ENCODE data around the gene MACROD2.

Gene MACROD2

DNA sequence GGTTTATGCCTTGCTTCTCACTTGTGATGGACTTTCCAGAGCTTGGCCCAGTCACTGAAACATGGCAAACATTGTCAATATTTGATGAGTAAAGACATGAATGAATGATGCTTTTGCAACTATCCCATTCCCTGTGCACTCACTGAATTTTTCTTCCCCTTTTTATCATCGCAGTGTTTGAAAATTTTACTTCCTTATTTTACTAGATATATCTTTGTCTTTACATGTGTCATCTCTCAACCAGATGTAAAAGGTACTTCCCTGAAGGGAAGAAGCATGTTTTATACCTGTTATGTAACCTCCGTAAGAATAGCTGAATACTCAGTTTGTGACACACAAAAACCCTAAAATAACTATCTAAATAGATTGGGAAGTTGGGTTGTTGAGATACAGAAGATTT is 886.8 kb downstream of the MACROD2 start:
- TF ChIP-seq CTCF (IDR thresholded peaks at IDR 0.05; ENCODE audit: control insufficient read depth, insufficient read depth, low read depth, low read length, missing control alignments): no peak
- H3K4me3 ChIP-seq (ENCODE audit: control insufficient read depth, low read depth, low read length): no peak overlapping the region
- no peak for DNase-seq (ENCODE audit: low read depth)

DNA sequence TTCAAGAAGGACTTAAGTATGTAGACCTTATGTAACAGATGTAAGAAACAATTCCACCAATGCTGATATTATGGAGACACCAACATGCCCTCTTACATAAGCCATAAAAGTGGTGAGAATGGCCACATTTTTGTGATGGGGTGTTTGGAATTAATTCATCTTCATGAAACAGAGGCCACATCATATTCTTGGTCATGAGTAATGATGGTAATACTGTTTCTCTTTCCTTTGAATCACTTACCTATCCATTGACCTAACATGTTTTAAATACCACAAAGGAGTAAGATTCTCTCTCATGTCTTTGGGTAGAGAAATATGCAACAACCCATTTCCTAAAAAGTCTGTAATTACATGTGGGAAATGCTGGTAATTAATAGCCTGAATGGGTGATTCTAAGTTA is 887.5 kb downstream of the MACROD2 start:
- no peak for DNase-seq (ENCODE audit: low read depth)
- TF ChIP-seq CTCF (IDR thresholded peaks at IDR 0.05; ENCODE audit: control insufficient read depth, insufficient read depth, low read depth, low read length, missing control alignments): no peak

DNA sequence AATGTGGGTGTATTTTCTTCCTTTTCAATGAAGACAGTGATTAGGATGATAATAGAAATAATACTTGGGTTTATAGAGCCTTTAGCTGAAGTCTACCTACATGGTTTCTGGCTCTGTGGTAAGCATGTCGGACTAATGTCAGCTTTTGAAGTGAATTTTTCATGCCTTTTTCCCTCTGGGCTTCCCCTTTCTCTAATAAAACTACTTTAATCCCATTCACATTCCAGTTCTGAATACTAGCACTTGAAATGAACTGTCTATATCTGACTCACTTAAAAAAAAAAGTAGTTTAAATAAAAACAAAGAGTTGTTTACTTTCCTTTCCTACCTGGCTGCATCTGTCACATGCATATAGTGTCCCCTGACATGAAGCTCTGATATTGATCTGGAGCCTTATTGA is 888.0 kb downstream of the MACROD2 start:
- TF ChIP-seq CTCF (IDR thresholded peaks at IDR 0.05; ENCODE audit: control insufficient read depth, insufficient read depth, low read depth, low read length, missing control alignments): no peak
- no peak overlapping the region for H3K4me3 ChIP-seq (ENCODE audit: control insufficient read depth, low read depth, low read length)
- DNase-seq (ENCODE audit: low read depth): no peak

More for the DNA sequence above, 887.5 kb downstream of the MACROD2 start:
- no peak overlapping the region for H3K4me3 ChIP-seq (ENCODE audit: control insufficient read depth, low read depth, low read length)

DNA sequence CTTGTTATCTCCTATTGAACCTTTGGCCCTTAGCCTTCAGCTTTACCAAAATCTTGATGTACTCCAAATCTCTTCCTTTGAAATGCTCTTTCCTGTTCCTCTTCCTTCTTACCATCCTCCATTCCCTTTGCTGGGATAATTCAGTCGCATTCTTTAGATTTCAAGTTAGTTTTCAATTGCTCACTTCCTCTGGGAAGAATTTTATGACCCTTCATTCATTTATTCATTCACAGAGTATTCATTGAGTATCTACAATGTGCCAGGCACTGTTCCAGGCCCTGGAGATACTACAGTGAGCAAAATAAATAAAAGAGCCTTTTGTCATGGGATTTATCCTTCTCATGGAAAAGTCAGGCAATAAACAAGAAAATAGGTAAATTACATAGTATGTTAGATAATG is 890.3 kb downstream of the MACROD2 start:
- no peak for TF ChIP-seq CTCF (IDR thresholded peaks at IDR 0.05; ENCODE audit: control insufficient read depth, insufficient read depth, low read depth, low read length, missing control alignments)
- DNase-seq (ENCODE audit: low read depth): no peak
- no peak overlapping the region for H3K4me3 ChIP-seq (ENCODE audit: control insufficient read depth, low read depth, low read length)

- no peak for DNase-seq (ENCODE audit: low read depth)
- no peak overlapping the region for H3K4me3 ChIP-seq (ENCODE audit: control insufficient read depth, low read depth, low read length)
- no peak for TF ChIP-seq CTCF (IDR thresholded peaks at IDR 0.05; ENCODE audit: control insufficient read depth, insufficient read depth, low read depth, low read length, missing control alignments)
These were observed 892.8 kb downstream of the MACROD2 start for GRCh38 chr20:14888134-14888533.

GRCh38 chr20:14889496-14890255 is 894.4 kb downstream of the MACROD2 start:
- no peak for TF ChIP-seq CTCF (IDR thresholded peaks at IDR 0.05; ENCODE audit: control insufficient read depth, insufficient read depth, low read depth, low read length, missing control alignments)
- no peak overlapping the region for H3K4me3 ChIP-seq (ENCODE audit: control insufficient read depth, low read depth, low read length)

More at GRCh38 chr20:14889496-14890255, 894.4 kb downstream of the MACROD2 start:
- DNase-seq (ENCODE audit: low read depth): no peak
